GM10248 (cell line): ENCODE data around the gene PLA2G7.

Experiments
- CTCF ChIA-PET: fragments of 300-600 bp; sonication (Branson Sonifier 250); formaldehyde crosslinking; extraction: SDS; loops from one replicate; lab custom pipeline; 2021; ENCODE audit warnings: antibody characterized with exemption; lab: Yijun Ruan, JAX
- POLR2A ChIA-PET: fragments of 350-650 bp; sonication (Branson Sonifier 250); formaldehyde crosslinking; extraction: SDS; loops from one replicate; lab custom pipeline; 2020; ENCODE audit warnings: antibody characterized with exemption; lab: Yijun Ruan, JAX
- DNase-seq: peaks from one replicate; pipeline ENCODE4 v3.0.0; 2012; ENCODE audit errors: extremely low spot score
- TF ChIP-seq, protein P1 (sequence below): IDR thresholded peaks from 2 replicates; pipeline ENCODE4 v1.5.1; 2012; ENCODE audit warnings: mild to moderate bottlenecking, low read depth; ENCODE audit errors: extremely low read depth, missing control alignments, control extremely low read depth

The PLA2G7 gene

DNA sequence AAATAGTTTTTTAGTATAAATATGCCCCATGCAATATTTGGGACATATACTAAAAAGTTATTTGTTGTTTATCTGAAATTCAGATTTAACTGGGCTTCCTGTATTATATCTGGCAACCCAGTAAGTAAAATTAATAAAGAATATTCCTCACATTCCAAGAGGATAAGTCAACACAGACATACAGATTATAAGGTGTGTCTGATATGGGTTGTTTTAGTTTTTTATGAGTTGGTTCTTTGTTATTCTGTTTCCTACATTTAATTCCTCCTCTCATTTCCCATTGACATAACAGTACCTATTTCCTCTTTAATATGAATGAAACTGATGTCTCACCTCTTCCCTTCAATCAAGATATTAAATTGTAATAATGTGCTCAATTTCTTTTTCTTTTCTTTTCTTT, 1.7 kb upstream of the PLA2G7 start:
- TF ChIP-seq, protein P1, sequence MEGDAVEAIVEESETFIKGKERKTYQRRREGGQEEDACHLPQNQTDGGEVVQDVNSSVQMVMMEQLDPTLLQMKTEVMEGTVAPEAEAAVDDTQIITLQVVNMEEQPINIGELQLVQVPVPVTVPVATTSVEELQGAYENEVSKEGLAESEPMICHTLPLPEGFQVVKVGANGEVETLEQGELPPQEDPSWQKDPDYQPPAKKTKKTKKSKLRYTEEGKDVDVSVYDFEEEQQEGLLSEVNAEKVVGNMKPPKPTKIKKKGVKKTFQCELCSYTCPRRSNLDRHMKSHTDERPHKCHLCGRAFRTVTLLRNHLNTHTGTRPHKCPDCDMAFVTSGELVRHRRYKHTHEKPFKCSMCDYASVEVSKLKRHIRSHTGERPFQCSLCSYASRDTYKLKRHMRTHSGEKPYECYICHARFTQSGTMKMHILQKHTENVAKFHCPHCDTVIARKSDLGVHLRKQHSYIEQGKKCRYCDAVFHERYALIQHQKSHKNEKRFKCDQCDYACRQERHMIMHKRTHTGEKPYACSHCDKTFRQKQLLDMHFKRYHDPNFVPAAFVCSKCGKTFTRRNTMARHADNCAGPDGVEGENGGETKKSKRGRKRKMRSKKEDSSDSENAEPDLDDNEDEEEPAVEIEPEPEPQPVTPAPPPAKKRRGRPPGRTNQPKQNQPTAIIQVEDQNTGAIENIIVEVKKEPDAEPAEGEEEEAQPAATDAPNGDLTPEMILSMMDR = no peak
- no peak for DNase-seq
- CTCF ChIA-PET = no interaction called here
- POLR2A ChIA-PET = no interaction called here

DNA sequence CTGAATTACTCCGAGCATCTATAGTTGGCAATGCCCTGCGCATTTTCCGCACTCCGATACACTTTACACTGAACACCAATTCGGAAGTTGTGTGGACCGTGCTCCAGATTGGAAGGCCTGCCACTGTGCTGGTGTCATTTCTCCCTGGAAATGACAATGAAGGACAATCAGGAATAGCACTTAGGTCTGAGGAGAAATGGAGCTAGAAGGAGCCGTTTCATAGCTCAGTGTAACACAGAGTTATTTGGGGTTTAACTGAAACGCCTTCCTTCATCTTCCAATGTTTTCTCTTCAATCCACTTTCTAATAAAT, 501 bp upstream of the PLA2G7 start:
- no peak for DNase-seq
- TF ChIP-seq, protein P1 = no peak
- CTCF ChIA-PET = no interaction called here
- POLR2A ChIA-PET = no interaction called here

DNA sequence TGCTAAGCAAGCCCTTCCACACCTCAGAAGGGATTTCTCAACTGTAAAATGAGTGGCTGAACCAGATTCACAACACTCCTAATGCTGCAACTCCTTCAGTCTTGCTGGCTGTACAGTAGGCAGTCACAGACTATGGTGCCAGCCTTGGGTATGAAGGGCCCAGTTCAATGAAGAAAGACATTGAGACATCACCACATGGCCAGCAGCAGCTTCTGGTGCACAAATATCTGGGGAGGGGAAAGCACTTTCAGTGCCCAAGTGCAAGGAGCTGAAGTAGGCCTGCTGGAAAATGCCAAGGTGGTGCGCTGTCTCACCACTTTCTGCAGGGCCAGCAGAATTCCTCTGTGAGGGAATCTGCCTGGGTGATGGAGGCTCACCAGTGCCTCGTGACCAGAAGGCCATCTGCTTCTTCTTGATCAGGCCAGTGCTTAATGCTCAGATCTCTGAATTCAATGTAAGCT, 1.8 kb downstream of the PLA2G7 start:
- no peak for DNase-seq
- TF ChIP-seq, protein P1 = no peak
- ChIA-PET CTCF (interaction anchor here (0.6 to 1.0 kb wide), 3 partner anchors 8 to 643 kb away, joined by 3 read pairs; no protein-coding TSS in a partner anchor), POLR2A (no interaction called here)

DNA sequence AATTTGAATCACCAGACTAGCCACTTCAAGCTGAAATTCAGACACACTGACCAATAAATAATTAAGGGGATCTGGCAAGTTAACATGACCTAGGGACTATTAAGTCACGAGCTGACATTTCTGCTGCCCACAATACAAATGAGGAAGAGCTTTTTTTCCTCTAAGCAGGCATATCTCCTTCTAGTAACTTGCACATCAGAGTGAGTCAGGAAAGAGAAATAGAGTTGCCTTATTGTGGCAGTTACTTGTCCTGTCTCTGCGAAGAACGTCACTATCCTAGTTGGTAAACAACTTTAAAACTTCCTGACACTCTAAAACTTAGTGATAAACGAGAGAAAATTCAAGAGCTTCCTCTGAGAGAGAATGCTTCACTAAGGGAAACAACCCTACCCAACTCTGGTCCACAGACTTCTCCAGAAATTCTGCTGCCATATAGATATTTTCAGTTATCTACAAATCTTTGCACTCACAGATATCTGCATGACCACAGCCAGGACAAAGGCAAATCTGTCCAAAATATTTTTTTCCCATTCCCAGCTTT, 4.2 kb downstream of the PLA2G7 start:
- POLR2A ChIA-PET = no interaction called here
- CTCF ChIA-PET = interaction anchor here (1.8 kb wide), 1 partner anchor 12 kb away, joined by 6 read pairs; no protein-coding TSS in a partner anchor

DNA sequence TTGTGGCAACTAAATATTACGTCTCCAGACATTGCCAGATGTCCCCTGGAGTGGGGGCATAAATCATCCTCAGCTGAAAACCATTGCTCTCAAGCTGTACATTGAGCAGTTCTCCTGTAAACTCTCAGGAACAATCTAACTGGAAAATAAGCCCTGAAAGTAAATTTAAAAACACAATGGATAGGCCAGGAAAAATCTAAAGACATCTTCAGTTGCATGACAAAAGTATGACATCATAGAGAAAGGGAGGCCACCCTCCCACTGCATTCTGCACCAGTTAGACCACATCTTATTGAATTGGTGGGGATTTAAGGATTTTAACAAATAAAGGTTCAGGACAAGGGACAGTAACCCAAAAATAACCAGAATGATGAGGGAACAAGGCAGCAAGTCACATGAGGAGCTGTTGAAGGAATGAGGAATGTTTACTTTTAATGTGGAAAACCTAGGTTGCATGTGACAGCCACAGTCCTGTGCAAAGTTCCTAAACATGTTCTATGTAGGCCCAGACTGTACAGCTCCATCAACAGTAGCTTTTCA, 5.3 kb downstream of the PLA2G7 start:
- POLR2A ChIA-PET = no interaction called here
- TF ChIP-seq, protein P1 = no peak
- DNase-seq = no peak
- CTCF ChIA-PET = interaction anchor here (1.0 to 1.8 kb wide), 2 partner anchors 13 to 16 kb away, joined by 4 to 6 read pairs; no protein-coding TSS in a partner anchor

More for the DNA sequence above, 4.2 kb downstream of the PLA2G7 start:
- TF ChIP-seq, protein P1 = no peak
- DNase-seq = no peak

DNA sequence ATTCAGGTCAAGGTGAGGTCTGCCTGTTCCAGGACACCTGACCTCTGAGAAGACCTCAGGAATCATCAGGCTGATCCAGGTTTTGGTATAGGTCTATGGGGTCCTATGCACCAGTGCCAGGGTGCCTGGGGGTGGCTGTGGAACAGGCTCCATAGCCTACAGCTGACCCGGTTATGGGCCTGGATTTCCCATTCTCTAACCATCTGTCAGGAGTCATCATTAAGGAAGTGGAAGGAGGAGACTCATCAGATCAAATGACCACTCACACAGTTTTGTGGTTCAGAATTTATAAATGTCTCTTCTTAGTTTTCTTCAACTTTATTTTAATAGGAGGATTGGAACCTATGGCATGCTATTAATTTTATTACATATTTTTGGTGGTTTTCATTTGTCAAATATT, 14.8 kb downstream of the PLA2G7 start:
- TF ChIP-seq, protein P1 = no peak
- DNase-seq = no peak
- ChIA-PET POLR2A (no interaction called here), CTCF (no interaction called here)

DNA sequence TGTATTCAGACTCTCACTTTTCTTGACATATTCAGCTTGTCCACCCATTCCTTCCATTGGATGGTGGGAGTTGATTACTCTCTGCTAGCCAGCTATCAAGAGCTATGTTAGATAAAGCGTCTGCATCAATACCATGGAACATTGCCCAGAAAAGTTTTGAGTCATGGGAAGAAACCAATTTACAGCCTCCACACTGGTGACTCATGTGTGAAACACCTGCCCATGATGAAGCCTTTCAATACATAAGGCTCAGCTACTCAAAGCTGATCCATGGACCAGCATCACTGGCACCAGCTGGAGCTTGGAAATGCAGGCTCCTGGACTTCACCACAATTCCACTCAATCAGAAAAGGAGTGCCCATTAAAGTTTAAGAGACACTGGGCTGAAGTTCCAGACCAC, 16.1 kb downstream of the PLA2G7 start:
- POLR2A ChIA-PET = no interaction called here
- DNase-seq = no peak
- TF ChIP-seq, protein P1 = no peak
- CTCF ChIA-PET = no interaction called here
